ENCODE results near the gene KNCN.

- TF ChIP-seq YY1 (IDR thresholded peaks at IDR 0.05; ENCODE audit: low read depth) (no peak), MAX (IDR thresholded peaks at IDR 0.05) (no peak), ZBTB7A (IDR thresholded peaks at IDR 0.05; ENCODE audit: low read depth) (no peak), CEBPB (IDR thresholded peaks at IDR 0.05) (no peak), TAF1 (IDR thresholded peaks at IDR 0.05; ENCODE audit: low read depth) (no peak), TCF12 (IDR thresholded peaks at IDR 0.05; ENCODE audit: low read depth) (no peak), EGR1 (IDR thresholded peaks at IDR 0.05) (no peak), USF1 (IDR thresholded peaks at IDR 0.05) (no peak), EP300 (IDR thresholded peaks at IDR 0.05; ENCODE audit: borderline replicate concordance) (no peak), REST (IDR thresholded peaks at IDR 0.05; ENCODE audit: low read depth) (no peak), RAD21 (IDR thresholded peaks at IDR 0.05; ENCODE audit: low read depth) (no peak), CREB1 (IDR thresholded peaks at IDR 0.05; ENCODE audit: low read depth) (no peak)
These were observed 6.9 kb upstream of the KNCN start for GRCh38 chr1:46558141-46558963.
